H1 (cell line): ENCODE data around the gene SEMA3G. TPM values are rescaled to one million over a fixed set of nuclear protein-coding genes. Genes with fewer than 3 reads are reported as not detected.

Source experiments
- polyA plus RNA-seq, 7 experiments: library from polyadenylated mRNA; depleted of rRNA in 3 of 7; stranded (reverse) in 5 of 7; unstranded in 2 of 7; fragments of >200 nt in 5 of 7; fragments of 200-250 nt in 2 of 7; gene quantifications; 1 replicate in 5 of 7; 2 replicates in 1 of 7; 4 replicates in 1 of 7; pipeline versions ENCODE4 v1.2.1 to v1.2.3, GENCODE V29; 2011 to 2013; ENCODE audit warnings: missing spikeins in 2 of 7, mixed read lengths in 2 of 7
- total RNA-seq: library from RNA; stranded (reverse); fragmentation: NEBNext Ultra II Directional; extraction: Animal tissue kit (Norgen Biotek cat#: 25700); gene quantifications from 2 replicates; pipeline ENCODE4 v1.2.1, GENCODE V29; 2021
- TF ChIP-seq, protein P1 (sequence below): fragments of 300-600 bp; sonication (generic); IDR thresholded peaks from 2 replicates; pipeline ENCODE4 v1.7.1; 2012; ENCODE audit warnings: low read length, moderate library complexity, mild to moderate bottlenecking, inconsistent platforms; ENCODE audit not compliant: insufficient replicate concordance

The SEMA3G gene
- total and polyA plus RNA-seq, 2 of the 8 experiments (the other 6 are each of a cell fraction or from before 2014, with no cell fraction given): 0.95 to 1.5 TPM

DNA sequence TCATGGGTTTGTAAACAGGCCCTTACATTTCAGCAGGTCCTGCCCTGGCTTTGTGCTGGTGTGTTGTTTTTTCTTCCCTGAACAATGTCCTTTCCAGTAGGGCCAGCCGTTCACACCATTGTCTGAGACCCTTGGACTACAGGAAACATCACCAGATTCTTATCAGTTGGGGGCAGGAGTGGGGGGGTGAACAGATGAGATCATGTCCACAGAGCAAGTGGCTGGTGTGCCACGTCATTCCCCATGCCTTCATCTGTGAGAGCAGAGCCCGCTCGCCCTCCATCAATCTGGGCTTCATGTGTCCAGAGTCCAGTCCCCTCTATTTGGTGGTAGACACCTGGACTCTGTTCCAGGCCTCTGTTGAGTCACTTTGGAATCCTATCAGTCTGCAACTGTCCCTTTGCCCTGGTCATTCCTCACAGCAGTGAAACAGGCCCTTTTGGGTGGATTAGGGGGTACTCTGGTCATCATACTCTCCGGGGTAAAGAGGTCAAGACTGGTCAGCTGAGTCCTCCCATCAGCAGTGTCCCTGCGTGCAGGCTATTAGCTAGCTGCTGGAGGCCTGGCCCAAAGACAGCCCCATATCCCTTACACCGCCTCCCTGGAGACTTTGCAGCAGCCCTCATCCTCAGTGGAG is 15.0 kb downstream of the SEMA3G start (continued):
- TF ChIP-seq, protein P1, sequence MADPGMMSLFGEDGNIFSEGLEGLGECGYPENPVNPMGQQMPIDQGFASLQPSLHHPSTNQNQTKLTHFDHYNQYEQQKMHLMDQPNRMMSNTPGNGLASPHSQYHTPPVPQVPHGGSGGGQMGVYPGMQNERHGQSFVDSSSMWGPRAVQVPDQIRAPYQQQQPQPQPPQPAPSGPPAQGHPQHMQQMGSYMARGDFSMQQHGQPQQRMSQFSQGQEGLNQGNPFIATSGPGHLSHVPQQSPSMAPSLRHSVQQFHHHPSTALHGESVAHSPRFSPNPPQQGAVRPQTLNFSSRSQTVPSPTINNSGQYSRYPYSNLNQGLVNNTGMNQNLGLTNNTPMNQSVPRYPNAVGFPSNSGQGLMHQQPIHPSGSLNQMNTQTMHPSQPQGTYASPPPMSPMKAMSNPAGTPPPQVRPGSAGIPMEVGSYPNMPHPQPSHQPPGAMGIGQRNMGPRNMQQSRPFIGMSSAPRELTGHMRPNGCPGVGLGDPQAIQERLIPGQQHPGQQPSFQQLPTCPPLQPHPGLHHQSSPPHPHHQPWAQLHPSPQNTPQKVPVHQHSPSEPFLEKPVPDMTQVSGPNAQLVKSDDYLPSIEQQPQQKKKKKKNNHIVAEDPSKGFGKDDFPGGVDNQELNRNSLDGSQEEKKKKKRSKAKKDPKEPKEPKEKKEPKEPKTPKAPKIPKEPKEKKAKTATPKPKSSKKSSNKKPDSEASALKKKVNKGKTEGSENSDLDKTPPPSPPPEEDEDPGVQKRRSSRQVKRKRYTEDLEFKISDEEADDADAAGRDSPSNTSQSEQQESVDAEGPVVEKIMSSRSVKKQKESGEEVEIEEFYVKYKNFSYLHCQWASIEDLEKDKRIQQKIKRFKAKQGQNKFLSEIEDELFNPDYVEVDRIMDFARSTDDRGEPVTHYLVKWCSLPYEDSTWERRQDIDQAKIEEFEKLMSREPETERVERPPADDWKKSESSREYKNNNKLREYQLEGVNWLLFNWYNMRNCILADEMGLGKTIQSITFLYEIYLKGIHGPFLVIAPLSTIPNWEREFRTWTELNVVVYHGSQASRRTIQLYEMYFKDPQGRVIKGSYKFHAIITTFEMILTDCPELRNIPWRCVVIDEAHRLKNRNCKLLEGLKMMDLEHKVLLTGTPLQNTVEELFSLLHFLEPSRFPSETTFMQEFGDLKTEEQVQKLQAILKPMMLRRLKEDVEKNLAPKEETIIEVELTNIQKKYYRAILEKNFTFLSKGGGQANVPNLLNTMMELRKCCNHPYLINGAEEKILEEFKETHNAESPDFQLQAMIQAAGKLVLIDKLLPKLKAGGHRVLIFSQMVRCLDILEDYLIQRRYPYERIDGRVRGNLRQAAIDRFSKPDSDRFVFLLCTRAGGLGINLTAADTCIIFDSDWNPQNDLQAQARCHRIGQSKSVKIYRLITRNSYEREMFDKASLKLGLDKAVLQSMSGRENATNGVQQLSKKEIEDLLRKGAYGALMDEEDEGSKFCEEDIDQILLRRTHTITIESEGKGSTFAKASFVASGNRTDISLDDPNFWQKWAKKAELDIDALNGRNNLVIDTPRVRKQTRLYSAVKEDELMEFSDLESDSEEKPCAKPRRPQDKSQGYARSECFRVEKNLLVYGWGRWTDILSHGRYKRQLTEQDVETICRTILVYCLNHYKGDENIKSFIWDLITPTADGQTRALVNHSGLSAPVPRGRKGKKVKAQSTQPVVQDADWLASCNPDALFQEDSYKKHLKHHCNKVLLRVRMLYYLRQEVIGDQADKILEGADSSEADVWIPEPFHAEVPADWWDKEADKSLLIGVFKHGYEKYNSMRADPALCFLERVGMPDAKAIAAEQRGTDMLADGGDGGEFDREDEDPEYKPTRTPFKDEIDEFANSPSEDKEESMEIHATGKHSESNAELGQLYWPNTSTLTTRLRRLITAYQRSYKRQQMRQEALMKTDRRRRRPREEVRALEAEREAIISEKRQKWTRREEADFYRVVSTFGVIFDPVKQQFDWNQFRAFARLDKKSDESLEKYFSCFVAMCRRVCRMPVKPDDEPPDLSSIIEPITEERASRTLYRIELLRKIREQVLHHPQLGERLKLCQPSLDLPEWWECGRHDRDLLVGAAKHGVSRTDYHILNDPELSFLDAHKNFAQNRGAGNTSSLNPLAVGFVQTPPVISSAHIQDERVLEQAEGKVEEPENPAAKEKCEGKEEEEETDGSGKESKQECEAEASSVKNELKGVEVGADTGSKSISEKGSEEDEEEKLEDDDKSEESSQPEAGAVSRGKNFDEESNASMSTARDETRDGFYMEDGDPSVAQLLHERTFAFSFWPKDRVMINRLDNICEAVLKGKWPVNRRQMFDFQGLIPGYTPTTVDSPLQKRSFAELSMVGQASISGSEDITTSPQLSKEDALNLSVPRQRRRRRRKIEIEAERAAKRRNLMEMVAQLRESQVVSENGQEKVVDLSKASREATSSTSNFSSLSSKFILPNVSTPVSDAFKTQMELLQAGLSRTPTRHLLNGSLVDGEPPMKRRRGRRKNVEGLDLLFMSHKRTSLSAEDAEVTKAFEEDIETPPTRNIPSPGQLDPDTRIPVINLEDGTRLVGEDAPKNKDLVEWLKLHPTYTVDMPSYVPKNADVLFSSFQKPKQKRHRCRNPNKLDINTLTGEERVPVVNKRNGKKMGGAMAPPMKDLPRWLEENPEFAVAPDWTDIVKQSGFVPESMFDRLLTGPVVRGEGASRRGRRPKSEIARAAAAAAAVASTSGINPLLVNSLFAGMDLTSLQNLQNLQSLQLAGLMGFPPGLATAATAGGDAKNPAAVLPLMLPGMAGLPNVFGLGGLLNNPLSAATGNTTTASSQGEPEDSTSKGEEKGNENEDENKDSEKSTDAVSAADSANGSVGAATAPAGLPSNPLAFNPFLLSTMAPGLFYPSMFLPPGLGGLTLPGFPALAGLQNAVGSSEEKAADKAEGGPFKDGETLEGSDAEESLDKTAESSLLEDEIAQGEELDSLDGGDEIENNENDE: no peak
